HG02763 (cell line): ENCODE data around the gene PTPRR.

Experiments used
- ATAC-seq: cut with Tn5 transposase; IDR thresholded peaks from one replicate; pipeline ENCODE4 v1.9.1; 2021; ENCODE audit warnings: mild to moderate bottlenecking, moderate library complexity; ENCODE audit not compliant: unreplicated experiment

PTPRR gene

DNA sequence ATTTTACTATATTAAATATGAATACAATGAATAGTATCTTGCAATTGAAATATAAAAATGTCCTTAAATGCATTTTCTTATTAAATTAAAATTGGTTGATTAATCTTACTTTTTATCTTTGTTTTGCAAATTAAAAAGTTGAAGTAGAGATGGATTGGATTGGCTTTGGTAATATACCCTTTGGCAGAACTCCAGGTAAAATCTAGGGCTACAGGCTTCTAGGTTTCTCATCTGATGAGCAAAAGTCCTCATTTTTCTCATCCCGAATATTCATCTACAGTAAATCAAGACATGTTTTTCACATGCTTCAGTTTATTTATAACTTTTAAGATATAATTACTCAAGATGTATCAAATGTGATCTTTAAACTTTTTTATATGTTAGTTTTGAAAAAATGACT lies 2.2 kb downstream of the PTPRR start:
- no peak for ATAC-seq

DNA sequence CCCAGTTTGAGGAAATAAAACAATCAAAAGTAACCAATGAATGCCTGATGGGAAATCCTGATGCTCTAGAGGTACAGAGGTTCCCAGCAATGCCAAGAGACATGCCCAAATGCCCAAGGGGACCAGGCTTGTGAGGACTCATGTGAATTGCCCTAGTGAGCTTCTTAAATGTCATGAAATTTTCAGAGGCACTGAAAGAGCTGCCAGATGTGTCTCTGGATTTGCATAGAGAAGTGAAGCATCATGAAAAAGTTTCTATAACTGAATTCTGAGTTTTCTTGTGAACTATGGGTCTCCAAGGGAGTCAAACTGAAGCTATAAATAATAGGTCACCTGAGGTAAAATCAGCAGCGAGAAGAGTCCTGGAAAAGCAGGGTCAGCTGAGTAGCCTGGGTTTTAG lies 9.9 kb downstream of the PTPRR start:
- ATAC-seq = no peak

DNA sequence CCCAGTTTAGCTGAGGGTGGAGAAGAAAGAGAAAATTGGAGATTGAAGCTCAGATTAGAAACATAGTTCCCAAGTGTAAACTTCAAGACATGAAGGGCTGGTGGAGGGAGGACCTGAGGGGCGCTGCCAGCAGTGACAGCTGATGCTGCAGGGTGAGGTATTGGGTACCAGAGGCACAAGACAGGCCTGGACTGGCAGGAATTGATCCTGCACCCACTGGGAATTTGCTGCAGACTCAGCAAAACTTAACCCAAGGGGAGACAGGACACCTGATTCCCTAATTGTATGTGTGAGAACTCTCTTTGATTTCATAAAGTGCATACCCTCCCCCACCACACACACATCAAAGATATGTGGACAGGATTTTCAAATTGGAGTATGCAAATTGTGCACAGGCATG lies 11.6 kb downstream of the PTPRR start:
- ATAC-seq = no peak

DNA sequence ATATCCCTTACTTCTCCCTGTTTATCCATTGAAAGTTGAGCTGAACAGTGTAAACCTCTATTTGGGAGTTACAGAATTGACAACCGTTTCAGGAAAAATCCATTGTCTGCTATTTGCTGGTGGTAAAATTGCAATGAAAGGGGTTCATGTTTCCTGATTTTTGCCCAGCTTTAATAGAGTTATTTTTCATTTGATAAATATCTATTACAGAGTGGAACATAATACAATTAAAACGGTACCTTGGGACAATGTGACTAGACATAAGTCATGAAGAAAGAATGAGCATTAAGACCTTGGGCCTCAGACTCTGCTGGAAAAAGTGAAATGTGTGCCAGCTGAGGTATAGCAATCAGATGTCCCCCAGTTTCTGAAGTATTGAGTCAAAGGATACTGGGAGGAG lies 13.1 kb downstream of the PTPRR start:
- ATAC-seq = no peak

DNA sequence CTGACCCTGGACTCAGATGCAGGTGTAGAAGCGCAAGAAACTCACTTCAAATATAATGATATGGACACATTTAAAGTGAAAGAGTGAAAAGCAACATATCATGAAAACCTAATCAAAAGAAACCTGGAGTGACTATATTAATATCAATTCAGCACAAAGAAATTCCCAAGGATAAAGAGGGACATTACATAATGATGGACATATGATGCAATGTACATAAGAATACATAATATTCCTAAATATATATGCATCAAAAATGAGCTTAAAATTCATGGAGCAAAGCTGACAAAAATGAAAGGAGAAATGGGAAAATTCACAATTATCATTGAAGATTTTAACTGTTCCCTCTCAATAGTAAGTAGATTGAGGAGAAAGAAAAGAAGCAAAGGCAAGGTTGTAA lies 24.6 kb downstream of the PTPRR start:
- ATAC-seq = no peak

DNA sequence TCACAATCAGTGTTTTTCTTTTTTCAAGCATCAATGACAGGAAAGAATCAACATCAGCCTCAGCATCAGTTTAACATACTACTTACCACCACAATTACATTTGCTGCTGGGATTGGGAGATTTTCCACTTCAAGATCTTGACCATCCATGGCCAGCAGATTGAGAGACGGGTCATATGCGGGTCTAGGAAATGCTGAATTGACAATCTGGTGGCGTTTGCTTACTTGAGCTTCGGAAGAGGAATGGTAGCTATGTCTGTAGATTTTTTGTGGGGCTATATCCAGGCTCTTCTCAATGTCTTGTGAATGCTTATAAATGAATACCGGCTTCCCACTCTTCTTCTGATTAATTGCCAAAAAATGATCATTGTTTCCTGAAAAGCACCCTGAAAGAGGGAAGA lies 27.9 kb downstream of the PTPRR start:
- no peak for ATAC-seq

DNA sequence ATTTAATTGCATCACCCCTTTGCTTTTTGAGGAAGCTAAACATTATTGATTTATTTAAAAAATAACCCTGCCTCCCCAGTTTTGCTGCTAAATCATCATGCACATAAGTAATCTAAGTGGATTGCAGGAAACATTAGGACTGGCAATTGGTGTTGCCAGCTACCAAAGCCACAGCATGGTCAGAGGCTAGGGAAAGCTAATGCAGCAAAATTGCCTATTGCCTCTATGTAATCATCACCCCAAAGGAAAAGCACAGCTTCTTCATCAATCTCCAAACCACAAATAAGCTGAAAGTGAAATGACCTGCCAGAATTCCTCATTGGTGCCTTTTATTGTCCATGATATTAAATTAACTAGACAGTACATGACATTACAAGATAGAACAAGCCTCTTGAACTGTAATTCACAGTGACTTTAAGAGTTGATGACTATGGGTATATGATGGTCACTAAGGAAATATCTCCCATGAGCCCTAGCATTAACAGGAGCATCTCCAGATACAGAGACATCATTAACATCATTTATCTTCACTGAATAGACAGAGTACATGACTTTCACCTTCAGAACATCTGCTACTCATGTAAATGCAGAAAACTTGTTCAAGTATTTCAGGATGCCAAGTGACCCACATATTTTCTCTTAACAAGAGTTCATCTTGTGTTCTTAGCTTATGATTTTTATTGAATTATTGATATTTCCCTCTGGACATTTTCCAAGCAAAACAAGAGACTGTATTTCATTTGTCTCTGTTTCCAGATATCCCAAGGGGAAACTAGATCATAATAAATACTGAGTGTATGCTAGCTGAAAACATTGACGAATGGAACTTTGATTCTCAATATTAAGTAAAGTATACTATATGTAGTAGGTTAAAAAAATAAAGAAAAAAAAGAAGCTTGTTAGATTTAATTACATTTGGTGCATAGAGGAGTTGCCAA lies 29.4 kb downstream of the PTPRR start:
- no peak for ATAC-seq

DNA sequence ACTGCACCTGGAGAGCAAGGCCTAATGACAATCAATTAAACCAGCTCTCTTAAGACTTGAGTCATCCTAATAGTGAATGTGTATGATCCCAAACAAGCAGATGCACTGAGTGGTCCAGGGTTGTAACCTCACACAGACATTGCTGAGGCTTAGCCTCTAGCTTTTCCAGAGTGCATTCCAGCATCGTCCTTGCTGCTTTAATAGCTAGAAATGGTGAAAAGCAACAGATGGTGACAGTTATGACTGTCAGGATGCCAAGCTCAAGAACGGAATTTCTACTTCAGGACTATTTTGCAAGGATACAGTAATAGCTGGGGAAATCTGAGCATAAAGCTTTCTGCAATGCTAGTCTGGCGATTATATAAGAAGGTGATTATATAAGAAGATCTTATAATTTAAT lies 34.6 kb downstream of the PTPRR start:
- no peak for ATAC-seq

DNA sequence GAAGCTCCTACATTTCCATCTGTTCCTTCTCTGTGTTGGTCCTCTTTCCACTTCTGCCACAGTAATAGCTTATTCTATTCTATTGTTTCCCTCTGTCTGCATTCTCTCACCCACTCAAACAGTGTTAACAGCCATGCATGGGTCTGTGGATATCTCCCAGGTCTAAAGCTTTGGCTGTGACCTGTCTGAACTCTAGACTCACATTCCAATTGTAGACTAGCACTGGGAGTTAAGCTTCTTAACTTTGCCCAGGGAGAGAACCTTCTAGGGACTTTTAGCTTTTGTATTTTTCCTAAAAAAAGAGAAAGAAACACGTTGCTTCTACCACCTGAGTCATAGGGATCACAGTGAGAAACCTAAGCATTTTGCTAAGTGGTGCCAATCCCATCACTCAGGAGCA lies 36.7 kb downstream of the PTPRR start:
- no peak for ATAC-seq

DNA sequence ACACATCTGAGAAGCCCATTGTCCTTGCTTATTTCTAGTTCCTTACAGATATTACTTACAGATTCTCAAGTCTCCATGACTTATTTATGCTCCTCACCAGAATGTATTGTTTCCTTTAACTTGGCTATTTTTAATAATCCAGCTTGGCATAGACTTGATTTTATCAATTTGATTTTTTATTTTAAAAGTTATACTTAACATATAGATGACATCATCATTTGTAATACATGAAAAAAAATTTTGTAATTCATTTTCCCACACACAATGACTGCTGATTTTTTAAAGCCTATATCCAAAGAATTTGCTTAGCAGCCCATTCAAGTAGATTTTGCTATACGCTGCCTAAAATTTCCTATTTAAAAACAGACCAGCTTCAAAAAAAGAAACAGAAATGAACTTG lies 39.8 kb downstream of the PTPRR start:
- no peak for ATAC-seq

DNA sequence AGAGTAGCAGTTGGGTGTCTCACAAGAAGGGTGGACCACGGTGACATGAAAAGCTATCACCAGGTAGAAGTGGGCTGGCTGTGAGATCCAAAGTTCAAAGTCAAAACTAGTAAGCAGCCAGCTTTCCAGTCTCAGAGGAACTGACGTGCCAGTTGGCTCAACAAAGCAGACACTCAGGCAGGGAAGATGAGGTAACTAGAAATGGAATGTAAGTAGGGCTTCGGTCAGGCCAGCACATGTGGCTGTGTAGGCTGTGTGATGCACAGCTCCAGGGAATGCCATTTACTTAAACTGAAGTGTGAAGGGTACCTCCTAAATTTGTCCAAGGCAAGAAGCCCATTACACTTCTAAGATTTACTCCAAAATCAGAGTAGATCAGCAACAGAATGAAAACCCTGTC lies 43.6 kb downstream of the PTPRR start:
- ATAC-seq = no peak

DNA sequence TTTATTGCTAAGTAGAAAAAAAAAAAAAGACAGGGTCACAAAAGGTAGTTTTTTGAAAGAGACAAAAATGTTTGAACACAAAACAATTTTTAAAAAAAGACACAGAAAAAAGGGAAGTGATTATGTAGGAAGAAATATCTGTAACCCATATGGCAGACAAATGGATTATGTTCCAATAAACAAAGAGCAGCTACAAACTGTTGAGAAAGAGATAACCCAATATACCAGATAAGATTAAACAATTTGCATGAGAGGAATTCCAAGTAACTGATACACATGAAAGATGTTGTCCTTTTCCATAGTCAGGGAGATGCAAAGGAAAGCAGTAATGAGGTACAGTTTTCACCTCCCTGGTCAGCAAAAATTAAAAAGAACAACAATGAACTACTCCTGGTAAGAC lies 44.9 kb downstream of the PTPRR start:
- no peak for ATAC-seq

DNA sequence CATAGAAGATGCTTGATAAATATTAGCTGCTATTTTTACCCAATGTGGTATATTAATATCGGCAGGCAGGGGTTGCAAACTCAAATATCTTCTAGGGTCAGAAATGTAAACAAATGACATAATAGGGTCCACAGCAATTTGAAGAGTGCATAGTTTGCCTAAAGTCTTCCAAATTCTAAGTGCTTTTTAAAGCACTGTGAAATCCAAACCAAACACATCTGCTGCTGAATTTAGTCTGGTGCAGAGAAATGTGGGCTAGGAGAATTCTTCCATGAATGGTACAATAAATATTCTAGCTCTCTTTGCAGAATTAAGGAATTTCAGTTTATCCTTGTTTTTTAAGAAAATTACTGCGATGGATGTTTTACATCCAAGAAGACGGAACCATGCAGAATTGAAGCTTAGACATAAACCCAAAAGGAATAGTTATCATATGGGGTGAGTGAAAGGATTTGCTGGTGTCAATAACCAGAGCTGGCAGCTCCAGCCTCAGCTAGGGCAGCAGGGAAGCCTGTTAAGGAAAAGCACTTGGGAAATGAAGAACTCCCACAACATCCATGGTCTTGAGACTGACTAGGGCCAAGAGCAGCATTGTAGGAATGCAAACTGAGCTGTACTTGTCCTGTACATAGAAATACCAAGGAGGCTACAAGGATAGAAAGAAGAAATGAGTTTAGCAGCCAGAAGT lies 65.5 kb downstream of the PTPRR start:
- ATAC-seq = no peak

DNA sequence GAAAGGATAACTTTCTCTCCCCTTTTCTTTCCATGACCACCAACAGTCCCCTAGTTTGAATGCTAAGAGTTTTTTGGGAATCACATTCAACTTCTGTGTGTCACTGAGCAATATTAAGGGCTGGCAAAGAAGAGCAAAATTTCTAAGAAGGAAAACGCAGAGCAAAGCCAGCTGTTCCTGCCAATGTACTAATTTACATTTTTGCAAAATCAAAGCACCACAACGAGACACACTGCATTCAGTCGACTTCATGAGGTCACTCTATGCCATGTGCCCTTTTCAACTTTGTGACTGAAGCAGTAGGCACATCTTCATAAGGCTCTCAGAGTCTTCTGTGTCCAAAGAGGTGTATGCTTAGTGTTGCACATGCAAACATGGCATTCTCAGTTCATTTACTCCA lies 66.4 kb downstream of the PTPRR start:
- no peak for ATAC-seq

DNA sequence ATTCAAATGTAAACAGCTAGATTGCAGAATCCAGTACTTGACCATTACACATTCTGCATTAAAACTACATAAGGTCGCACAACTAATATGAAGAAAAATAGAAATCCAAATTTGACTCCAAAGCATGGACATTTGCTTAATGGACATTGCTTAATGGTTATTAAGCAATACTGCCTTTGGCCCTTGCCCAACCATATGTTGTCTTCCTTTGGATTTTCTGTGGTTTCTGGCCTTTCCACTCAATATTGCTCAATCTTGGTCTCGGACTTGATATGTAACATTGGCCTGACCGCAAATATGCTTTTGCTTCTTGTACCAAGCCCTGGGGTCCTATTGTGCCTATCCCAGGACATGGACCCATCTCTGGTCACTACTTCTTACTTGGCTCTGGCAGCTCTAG lies 67.2 kb downstream of the PTPRR start:
- no peak for ATAC-seq

DNA sequence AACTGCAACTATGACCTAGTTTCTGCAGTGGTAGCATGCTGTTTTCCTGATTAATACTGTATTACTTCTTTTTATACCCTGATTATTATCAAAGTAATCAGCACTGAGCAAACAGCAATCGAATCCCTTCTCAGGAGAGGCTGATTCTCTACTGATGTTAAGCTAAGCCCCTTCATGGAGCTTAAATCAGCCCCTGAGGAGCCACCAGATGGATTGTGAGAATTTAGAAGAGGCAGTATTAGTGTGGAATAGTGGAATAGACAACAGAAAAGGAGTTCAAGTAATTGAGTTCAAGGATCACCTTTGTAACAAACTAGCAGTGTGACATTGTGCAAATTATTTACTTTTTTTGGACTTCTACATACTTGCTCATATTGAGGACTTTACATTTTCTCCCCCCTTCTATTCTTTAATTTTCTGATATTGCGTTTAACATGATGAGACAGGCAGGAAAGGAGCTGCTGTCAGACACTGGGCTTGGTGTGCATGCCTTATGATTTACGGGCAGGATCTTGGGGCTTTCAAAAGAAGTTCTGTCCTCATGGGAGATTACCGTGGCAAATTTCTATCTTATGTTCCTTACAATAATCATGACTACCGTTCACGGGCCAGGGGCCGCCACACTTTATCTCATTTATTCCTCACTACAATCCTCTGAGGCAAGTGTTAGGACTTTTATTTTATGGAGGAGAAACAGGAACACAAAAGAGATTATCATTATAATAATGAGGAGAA lies 68.0 kb downstream of the PTPRR start:
- no peak for ATAC-seq

DNA sequence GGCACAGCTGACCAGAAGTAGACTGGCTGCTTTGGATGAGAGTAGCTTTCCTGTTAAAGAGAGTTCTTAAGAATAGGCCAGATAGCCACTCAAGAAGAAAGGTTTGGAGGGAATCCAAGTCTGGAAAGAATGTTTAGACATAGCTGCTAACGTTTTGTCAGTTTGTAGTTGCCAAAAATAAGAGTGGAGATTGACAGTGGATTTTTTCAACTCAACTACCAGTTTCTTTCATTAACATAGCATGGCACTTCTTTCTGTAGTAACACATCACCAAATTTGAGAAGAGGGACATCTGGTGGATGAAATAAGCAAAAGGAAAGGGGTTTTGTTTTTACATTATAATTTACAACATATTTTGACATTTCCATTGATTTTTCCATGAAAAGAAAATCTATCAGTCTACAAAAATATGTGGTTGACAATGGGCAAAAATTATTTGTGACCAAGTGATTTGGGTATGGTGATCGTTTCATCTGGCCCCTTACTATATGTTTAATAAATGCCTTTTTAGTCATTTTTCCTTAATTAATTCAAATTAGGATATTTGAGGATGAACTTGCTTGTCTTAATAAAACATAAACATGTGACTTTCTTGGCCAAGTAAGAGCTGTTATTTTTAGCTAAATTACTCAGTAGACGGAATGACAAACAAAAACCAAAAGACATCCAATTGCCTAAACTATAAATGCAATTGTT lies 71.1 kb downstream of the PTPRR start:
- ATAC-seq = no peak

DNA sequence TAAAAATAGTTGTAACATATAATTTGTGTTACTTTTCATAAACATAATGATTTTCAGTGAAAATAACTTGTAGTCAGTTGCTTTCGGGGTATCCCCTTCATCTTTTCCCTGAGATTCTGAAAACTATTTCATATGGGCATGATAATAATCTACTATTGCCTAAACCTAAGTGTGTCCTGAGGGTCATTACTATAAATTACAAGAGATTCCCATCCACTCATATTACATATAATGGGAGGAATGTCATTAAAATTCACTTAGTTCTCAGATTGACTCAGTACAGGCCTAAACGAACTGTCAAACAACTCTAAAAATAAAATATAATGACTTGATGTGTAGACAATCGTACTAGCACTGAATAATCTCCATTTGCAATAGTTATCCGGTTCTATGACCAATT lies 72.7 kb downstream of the PTPRR start:
- no peak for ATAC-seq

DNA sequence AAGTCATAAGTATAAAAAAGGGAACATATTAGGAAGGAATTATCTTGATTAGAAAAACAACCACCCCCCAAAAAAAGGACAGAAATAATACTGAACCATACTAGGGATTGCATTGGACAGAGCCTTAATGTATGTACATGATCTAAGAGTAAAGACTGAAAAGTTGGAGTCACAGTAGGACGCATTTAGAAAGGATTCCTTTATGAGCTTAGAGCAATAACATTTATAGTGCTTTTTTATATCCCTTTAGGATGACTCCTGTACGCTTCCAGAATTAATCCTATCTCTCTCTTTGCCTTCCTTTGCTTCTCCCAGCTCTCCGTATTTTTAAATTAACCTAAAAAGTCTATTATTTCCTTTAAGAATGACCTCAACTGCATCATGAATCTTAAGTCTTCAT lies 75.3 kb downstream of the PTPRR start:
- ATAC-seq = no peak

DNA sequence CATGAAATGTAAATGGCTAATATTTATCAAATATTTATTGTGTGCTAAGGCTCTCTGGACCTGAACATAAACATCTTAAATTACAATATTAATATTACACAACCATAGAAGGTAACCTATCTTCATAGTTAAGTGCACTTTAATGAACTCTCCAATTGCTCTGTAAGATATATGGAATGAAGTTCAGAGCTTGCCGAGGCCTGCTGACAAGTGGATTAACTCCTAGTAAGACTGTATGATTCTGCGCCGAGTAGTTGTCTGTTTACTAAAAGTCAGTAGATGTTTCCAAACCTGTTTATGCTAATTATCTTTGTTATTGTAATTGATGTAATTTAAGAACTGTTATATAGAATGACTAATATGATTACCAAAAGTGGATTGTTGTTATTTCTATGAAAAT lies 77.2 kb downstream of the PTPRR start:
- ATAC-seq = no peak

DNA sequence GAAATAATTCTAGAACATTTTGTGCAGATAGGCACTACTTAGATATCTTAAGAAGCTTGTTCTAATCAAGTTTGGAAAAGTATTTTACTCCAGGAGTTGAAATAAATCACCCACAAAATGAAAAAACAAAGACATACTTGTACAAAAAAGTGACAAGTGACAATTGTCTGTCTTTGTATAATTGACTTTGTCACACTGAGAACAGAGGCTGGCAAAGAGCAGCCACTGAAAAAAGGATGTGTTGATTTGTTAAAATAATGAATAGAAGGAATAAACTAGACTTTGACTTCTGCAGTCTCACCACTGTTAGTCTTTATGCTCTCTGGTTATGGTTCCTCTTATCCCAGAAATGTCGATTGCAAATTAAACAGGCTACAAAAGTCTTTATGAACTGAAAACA lies 77.6 kb downstream of the PTPRR start:
- ATAC-seq = no peak
